ENCODE data around the gene BNC2.

- no peak for TF ChIP-seq CTCF (conservative IDR thresholded peaks at IDR 0.05; ENCODE audit: low read length)
- no peak for TF ChIP-seq EZH2phosphoT487 (IDR thresholded peaks at IDR 0.05; ENCODE audit: borderline replicate concordance)
Measured at GRCh38 chr9:16721972-16722371, 148.5 kb downstream of the BNC2 start.

Data from Loucy (cell line).